SK-N-SH treated with all-trans-retinoic acid at 6 μM for 48 hours (cell line): Measurements from ENCODE around the gene GNPAT.

ENCODE experiments used
- BACH2 ChIP-seq: fragments of 250-450 bp; sonication (Bioruptor Pico); IDR thresholded peaks from 2 replicates; pipeline ENCODE4 v1.9.0; 2021; ENCODE audit warnings: mild to moderate bottlenecking, borderline replicate concordance
- CSDC2 ChIP-seq: fragments of 250-450 bp; sonication (Bioruptor Pico); IDR thresholded peaks from 2 replicates; pipeline ENCODE4 v1.5.0; 2020; ENCODE audit warnings: mild to moderate bottlenecking, moderate library complexity
- GLIS3 ChIP-seq: fragments of 250-450 bp; sonication (Bioruptor Pico); IDR thresholded peaks from 2 replicates; pipeline ENCODE4 v1.5.0; 2020; ENCODE audit warnings: mild to moderate bottlenecking, moderate library complexity
- SNAI2 ChIP-seq: fragments of 250-450 bp; sonication (Bioruptor Pico); IDR thresholded peaks from 2 replicates; pipeline ENCODE4 v1.5.0; 2020; ENCODE audit warnings: mild to moderate bottlenecking, moderate library complexity
- ZC3H10 ChIP-seq: fragments of 250-450 bp; sonication (Bioruptor Pico); IDR thresholded peaks from 2 replicates; pipeline ENCODE4 v1.5.1; 2021; ENCODE audit warnings: mild to moderate bottlenecking, moderate library complexity
- ZFP3 ChIP-seq: fragments of 250-450 bp; sonication (Bioruptor Pico); IDR thresholded peaks from 2 replicates; pipeline ENCODE4 v1.5.0; 2020; ENCODE audit warnings: mild to moderate bottlenecking, moderate library complexity
- ZFP30 ChIP-seq: fragments of 450-650 bp; formaldehyde crosslinking; IDR thresholded peaks from 2 replicates; pipeline ENCODE4 v1.5.0; 2022; ENCODE audit warnings: mild to moderate bottlenecking, moderate library complexity
- ZNF8 ChIP-seq: fragments of 450-650 bp; formaldehyde crosslinking; IDR thresholded peaks from 2 replicates; pipeline ENCODE4 v1.5.0; 2020; ENCODE audit warnings: mild to moderate bottlenecking, moderate library complexity
- TF ChIP-seq, protein P1 (sequence below): fragments of 250-450 bp; sonication (Bioruptor Pico); IDR thresholded peaks from 2 replicates; pipeline ENCODE4 v1.8.0; 2020; ENCODE audit warnings: mild to moderate bottlenecking, moderate library complexity, borderline replicate concordance

DNA sequence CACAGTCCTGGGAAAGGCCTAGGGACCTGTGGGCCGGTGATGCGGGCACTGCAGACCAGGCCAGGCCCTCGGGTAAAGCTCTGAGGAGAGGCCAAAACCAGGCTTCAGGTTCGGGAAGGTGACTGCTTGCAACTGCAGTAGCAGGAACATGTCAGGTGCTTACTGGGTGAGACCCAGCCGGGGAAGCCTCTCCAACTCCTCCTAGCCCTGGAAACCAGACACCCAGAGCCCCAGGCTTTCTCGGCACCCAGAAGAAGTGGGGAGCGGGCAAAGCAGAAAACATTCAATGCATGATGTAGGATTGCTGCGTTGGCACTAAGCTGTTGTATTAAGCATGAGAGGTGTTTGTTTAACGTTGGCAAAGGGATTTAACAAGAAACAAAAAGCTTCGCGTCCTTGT is 20.2 kb upstream of the GNPAT start:
- TF ChIP-seq ZC3H10 = no peak
- TF ChIP-seq ZFP3 = no peak
- no peak for TF ChIP-seq ZFP30 (CRISPR knock-in tag)
- no peak for TF ChIP-seq GLIS3 (CRISPR knock-in tag)
- no peak for TF ChIP-seq BACH2 (CRISPR knock-in tag)
- TF ChIP-seq, protein P1, sequence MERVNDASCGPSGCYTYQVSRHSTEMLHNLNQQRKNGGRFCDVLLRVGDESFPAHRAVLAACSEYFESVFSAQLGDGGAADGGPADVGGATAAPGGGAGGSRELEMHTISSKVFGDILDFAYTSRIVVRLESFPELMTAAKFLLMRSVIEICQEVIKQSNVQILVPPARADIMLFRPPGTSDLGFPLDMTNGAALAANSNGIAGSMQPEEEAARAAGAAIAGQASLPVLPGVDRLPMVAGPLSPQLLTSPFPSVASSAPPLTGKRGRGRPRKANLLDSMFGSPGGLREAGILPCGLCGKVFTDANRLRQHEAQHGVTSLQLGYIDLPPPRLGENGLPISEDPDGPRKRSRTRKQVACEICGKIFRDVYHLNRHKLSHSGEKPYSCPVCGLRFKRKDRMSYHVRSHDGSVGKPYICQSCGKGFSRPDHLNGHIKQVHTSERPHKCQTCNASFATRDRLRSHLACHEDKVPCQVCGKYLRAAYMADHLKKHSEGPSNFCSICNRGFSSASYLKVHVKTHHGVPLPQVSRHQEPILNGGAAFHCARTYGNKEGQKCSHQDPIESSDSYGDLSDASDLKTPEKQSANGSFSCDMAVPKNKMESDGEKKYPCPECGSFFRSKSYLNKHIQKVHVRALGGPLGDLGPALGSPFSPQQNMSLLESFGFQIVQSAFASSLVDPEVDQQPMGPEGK (CRISPR knock-in tag) = no peak
- TF ChIP-seq ZNF8 = no peak
- no peak for TF ChIP-seq SNAI2 (CRISPR knock-in tag)
- TF ChIP-seq CSDC2 = no peak
